ENCODE results near the gene NEU1. TPM values are rescaled to one million over a fixed set of nuclear protein-coding genes. Genes with fewer than 3 reads are reported as not detected.
"Not testable (repeated sequence)": the region's sequence is repeated elsewhere in the genome, so short reads cannot be mapped to it uniquely, and the experiment has no call there.

Gene NEU1
- total RNA-seq, 2 experiments from 2014 or later, result 12.4 to 12.9 TPM

DNA sequence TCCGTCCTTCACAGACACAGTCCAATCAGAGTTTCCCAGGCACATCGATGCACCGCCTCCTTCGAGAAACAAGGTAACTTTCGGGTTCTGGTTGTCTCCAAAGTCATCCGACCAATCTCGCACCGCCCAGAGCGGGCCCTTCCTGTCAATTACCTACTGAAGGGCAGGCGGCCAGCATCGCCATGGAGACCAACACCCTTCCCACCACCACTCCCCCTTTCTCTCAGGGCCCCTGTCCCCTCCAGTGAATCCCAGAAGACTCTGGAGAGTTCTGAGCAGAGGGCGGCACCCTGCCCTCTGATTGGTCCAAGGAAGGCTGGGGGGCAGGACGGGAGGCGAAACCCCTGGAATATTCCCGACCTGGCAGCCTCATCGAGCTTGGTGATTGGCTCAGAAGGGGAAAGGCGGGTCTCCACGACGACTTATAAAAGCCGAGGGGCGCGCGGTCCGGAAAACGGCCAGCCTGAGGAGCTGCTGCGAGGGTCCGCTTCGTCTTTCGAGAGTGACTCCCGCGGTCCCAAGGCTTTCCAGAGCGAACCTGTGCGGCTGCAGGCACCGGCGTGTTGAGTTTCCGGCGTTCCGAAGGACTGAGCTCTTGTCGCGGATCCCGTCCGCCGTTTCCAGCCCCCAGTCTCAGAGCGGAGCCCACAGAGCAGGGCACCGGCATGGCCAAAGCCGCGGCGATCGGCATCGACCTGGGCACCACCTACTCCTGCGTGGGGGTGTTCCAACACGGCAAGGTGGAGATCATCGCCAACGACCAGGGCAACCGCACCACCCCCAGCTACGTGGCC lies 35.1 kb downstream of the NEU1 start, which contains the start of gene HSPA1B:
Gene HSPA1B (plus strand): TSS at position 453 of the 794 bp plus-strand sequence. CDS start 213 bp downstream, at position 666.
- Mint-ChIP-seq H3K27me3 (peaks cover 28% of the 10 kb centered on the region), H3K4me1 (peaks cover 32% of the 10 kb centered on the region), H3K9me3 (no peaks in the 10 kb centered on the region), H3K27ac (peak within 1 kb of the TSS; percentile 90), H3K4me3 (peak within 1 kb of the TSS; percentile 80), H3K36me3 (peaks cover 6% of the 10 kb centered on the region)
- peak; percentile 92 for DNase-seq

DNA sequence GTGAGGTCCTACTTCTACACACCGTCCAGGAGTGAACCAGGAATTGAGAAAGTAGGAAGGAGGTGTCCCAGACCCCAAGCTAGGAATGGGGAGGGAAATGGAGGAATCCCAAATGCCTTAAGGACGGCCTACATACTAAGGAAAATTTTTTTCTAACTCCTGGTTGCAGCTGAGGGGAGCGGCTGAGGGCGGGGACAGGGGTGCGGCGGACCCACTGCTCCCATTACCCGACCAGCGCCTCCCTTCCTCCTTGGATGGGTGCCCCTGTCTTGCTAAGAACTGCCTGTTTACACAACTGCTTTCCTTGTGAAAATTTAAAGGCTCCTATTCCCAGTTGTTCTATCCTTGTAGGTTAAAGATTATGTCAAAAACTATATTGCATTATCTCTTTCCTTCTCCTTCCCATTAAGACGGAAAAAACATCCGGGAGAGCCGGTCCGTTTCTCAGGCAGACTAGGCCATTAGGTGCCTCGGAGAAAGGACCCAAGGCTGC lies 35.8 kb downstream of the NEU1 start:
- H3K27me3 Mint-ChIP-seq, result peaks cover 28% of the 10 kb centered on the region
- H3K4me1 Mint-ChIP-seq, result peaks cover 37% of the 10 kb centered on the region
- DNase-seq, result no peak

DNA sequence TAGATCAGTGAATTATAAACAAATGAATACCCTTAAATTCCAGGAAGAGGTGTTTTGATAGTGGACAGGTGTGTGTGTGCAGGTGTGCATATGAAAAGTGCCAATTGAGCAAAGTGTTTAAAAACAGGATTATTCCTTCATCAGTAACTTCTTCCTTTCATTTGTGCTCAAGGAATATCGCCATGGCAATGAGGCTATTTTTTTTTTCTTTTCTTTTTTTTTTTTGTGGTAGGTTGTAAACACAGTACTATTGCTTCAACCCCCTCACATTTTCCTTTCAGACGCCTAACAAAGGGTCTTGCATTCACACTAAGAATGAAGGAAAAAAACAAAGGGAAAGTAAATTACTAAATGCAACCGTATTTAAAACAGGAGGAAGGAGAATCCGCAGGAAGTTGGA lies 37.1 kb downstream of the NEU1 start:
- H3K4me3 Mint-ChIP-seq, result peak overlapping the region; percentile 14
- no peaks in the 10 kb centered on the region for H3K9me3 Mint-ChIP-seq
- peaks cover 4% of the 10 kb centered on the region for H3K36me3 Mint-ChIP-seq
- peak overlapping the region; percentile 38 for H3K27ac Mint-ChIP-seq
- H3K27me3 Mint-ChIP-seq, result peaks cover 28% of the 10 kb centered on the region
- H3K4me1 Mint-ChIP-seq, result peaks cover 38% of the 10 kb centered on the region
- DNase-seq, result no peak

More for the DNA sequence above, 35.8 kb downstream of the NEU1 start:
- no peaks in the 10 kb centered on the region for H3K9me3 Mint-ChIP-seq
- peak overlapping the region; percentile 80 for H3K4me3 Mint-ChIP-seq
- H3K27ac Mint-ChIP-seq, result peak overlapping the region; percentile 90
- H3K36me3 Mint-ChIP-seq, result peaks cover 6% of the 10 kb centered on the region

DNA sequence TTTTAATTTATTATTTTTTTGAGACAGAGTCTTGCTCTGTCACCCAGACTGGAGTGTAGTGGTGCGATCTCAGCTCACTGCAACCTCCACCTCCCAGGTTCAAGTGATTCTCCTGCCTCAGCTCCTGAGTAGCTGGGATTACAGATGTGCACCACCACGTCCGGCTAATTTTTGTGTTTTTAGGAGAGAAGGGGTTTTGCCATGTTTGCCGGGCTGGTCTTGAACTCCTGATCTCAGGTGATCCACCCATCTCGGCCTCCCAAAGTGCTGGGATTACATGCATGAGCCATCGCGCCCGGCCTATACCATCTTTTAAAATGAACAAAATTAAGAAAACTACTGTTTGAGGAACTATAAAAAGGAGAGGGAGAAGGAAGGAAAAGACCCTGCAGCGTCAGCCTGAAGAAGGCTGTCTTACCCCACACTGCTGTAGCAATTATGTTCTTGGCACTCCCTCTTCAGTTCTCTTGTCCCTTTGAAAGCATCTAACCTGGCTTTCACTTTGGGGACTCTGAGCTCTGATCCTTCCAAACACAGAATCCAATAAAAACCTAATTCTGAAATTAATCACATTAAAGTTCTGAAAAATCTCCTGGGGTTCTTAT lies 38.9 kb downstream of the NEU1 start:
- not testable (repeated sequence) for DNase-seq, H3K9me3 Mint-ChIP-seq, H3K27ac Mint-ChIP-seq, H3K36me3 Mint-ChIP-seq, H3K4me3 Mint-ChIP-seq
- Mint-ChIP-seq H3K27me3 (peaks cover 28% of the 10 kb centered on the region), H3K4me1 (peaks cover 34% of the 10 kb centered on the region)

DNA sequence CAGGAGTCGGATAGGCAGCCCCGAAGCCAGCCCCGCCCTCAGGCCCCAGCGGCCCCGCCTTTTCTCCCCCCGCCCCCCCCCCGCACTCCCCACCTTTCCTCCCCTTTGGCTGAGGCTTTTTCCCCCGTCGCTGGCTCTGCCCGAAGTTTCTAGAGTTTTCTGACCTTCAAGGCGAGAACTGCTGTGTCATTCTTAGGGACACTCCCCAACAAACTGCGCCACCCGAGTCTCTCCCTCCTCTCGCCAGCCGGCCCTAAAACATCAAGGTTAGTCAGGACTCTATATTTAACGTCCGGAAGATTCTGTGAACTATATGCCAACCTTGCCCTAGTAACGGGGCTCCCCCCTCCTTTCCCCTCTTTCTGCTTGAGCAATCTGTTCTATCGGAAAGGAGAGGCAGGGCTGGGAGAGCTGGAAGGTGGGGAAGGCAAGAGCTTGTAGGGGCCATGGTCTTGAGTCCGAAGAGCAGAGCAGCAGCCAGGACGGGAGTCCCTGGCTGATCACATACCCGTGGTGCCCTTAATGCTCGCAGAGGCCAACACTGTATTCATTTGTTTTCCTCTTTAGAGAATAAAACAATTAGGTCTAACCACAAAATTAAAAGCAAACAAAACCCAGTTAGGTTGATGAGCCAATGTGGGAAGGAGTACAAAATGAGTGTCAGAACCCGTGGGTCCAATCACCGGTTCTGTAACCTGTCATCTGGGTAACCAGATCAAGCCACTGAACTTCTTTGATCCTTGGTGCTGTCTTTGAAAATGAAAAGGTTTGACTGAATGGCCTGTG lies 40.4 kb downstream of the NEU1 start:
- H3K9me3 Mint-ChIP-seq, result no peaks in the 10 kb centered on the region
- no peaks in the 10 kb centered on the region for H3K36me3 Mint-ChIP-seq
- peaks cover 46% of the 10 kb centered on the region for H3K4me1 Mint-ChIP-seq
- H3K4me3 Mint-ChIP-seq, result peak overlapping the region; percentile 98
- peak overlapping the region; percentile 94 for H3K27ac Mint-ChIP-seq
- peak; percentile 44 for DNase-seq
- peaks cover 27% of the 10 kb centered on the region for H3K27me3 Mint-ChIP-seq

DNA sequence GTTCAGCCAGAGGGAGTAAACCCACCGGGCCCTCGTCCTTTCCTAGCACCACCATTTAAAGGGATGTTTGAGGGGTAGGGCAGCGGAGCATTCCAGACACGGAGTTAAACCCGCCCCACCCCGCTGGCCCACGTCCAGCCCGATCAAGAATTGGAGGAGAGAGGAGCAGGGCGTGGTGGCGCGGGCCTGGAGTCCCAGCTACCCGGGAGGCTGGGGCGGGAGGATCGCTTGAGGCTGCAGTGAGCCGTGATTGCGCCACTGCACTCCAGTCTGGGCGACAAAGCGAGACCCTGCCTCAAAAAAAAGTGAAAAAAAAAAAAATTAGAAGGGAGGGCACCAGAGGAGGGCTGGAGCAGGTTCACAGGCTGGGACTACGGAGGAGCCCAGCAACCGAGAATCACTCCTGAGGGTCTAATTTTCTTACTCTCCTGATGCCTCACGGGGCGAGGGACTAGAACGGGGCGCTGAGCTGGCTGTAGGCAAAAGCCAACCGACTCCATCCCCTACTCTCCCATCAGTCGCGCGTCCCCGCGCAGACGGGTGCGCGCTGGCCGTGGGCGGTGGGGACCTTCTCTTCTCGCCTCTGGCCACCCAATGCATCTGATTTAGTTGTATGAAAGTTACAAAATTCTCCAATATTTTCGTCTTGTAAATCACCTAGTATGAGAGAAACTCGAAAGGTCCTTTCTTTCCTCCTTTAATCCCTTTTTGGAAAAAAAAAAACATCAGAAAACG lies 41.2 kb downstream of the NEU1 start:
- H3K27ac Mint-ChIP-seq, result peak overlapping the region; percentile 94
- peaks cover 40% of the 10 kb centered on the region for H3K4me1 Mint-ChIP-seq
- peak; percentile 71 for DNase-seq
- H3K27me3 Mint-ChIP-seq, result peaks cover 23% of the 10 kb centered on the region
- H3K9me3 Mint-ChIP-seq, result no peaks in the 10 kb centered on the region
- H3K4me3 Mint-ChIP-seq, result peak overlapping the region; percentile 98
- no peaks in the 10 kb centered on the region for H3K36me3 Mint-ChIP-seq

DNA sequence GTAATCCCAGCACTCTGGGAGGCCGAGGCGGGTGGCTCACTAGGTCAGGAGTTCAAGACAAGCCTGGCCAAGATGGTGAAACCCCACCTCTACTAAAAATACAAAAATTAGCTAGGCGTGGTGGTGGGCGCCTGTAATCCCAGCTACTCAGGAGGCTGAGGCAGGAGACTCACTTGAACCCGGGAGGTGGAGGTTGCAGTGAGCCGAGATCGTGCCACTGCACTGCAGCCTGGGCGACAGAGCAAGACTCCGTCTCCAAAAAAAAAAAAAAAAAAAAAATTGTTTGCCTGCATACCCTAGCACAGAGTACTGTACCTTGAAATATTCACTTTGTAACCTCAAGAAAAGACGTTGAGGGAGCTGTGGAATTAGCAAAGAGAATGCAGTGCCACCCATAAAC lies 42.2 kb downstream of the NEU1 start:
- H3K36me3 Mint-ChIP-seq, DNase-seq, H3K9me3 Mint-ChIP-seq, H3K27ac Mint-ChIP-seq, H3K4me3 Mint-ChIP-seq: not testable (repeated sequence)
- Mint-ChIP-seq H3K4me1 (peaks cover 35% of the 10 kb centered on the region), H3K27me3 (peaks cover 14% of the 10 kb centered on the region)

DNA sequence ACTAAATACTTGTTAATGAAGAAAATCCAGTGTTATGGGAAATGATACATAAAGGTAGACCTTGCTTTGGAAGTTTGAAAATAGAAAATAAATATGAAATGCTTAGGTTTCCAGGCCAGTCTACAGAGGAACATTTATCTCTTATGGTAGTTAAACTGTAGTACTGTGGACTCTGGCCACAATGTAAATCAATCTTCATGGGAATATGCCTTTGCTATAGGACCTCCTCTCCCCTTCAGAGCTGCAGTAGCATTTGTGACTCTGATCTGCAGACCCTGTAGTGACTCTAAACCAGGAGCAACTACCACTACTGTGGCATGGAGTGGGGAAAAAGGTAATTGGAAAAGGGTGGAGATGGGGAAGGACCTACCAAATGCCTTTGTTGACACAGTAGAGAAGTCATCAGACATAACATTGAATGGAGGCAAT lies 42.7 kb downstream of the NEU1 start:
- Mint-ChIP-seq H3K27me3 (peaks cover 8% of the 10 kb centered on the region), H3K4me1 (peaks cover 33% of the 10 kb centered on the region), H3K27ac (no peak overlapping the region), H3K9me3 (no peaks in the 10 kb centered on the region), H3K4me3 (no peak overlapping the region), H3K36me3 (no peaks in the 10 kb centered on the region)
- no peak for DNase-seq

DNA sequence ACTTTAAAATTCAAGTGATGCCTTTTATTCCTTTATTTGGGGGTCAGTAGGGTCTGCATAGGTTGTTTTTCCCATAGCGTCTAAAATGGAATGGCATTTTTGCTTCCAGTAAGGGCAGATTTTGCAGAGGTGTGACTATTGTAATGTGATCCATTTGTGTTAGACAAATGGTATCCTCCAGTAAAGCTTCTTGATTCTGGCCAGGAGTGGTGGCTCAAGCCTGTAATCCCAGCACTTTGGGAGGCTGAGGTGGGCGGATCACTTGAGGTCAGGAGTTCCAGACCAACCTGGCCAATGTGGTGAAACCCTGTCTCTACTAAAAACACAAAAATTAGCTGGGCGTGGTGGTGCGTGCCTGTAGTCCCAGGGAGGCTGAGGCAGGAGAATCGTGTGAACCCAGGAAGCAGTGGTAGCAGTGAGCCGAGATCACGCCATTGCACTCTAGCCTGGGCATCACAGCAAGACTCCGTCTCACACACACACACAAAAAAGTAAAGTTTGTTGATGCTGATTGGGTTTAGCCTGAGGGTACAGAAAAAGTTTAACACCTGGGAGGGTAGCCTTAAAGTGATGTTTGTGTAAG lies 44.6 kb downstream of the NEU1 start:
- peak overlapping the region; percentile 79 for H3K4me3 Mint-ChIP-seq
- peak overlapping the region; percentile 77 for H3K27ac Mint-ChIP-seq
- not testable (repeated sequence) for H3K9me3 Mint-ChIP-seq, H3K27me3 Mint-ChIP-seq, DNase-seq, H3K36me3 Mint-ChIP-seq
- H3K4me1 Mint-ChIP-seq, result peaks cover 46% of the 10 kb centered on the region

DNA sequence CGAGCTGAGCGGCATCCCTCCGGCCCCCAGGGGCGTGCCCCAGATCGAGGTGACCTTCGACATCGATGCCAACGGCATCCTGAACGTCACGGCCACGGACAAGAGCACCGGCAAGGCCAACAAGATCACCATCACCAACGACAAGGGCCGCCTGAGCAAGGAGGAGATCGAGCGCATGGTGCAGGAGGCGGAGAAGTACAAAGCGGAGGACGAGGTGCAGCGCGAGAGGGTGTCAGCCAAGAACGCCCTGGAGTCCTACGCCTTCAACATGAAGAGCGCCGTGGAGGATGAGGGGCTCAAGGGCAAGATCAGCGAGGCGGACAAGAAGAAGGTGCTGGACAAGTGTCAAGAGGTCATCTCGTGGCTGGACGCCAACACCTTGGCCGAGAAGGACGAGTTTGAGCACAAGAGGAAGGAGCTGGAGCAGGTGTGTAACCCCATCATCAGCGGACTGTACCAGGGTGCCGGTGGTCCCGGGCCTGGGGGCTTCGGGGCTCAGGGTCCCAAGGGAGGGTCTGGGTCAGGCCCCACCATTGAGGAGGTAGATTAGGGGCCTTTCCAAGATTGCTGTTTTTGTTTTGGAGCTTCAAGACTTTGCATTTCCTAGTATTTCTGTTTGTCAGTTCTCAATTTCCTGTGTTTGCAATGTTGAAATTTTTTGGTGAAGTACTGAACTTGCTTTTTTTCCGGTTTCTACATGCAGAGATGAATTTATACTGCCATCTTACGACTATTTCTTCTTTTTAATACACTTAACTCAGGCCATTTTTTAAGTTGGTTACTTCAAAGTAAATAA lies 45.3 kb downstream of the NEU1 start:
- not testable (repeated sequence) for H3K9me3 Mint-ChIP-seq, H3K36me3 Mint-ChIP-seq, H3K27me3 Mint-ChIP-seq, DNase-seq
- peak overlapping the region; percentile 77 for H3K27ac Mint-ChIP-seq
- H3K4me3 Mint-ChIP-seq, result peak overlapping the region; percentile 79
- peaks cover 45% of the 10 kb centered on the region for H3K4me1 Mint-ChIP-seq

DNA sequence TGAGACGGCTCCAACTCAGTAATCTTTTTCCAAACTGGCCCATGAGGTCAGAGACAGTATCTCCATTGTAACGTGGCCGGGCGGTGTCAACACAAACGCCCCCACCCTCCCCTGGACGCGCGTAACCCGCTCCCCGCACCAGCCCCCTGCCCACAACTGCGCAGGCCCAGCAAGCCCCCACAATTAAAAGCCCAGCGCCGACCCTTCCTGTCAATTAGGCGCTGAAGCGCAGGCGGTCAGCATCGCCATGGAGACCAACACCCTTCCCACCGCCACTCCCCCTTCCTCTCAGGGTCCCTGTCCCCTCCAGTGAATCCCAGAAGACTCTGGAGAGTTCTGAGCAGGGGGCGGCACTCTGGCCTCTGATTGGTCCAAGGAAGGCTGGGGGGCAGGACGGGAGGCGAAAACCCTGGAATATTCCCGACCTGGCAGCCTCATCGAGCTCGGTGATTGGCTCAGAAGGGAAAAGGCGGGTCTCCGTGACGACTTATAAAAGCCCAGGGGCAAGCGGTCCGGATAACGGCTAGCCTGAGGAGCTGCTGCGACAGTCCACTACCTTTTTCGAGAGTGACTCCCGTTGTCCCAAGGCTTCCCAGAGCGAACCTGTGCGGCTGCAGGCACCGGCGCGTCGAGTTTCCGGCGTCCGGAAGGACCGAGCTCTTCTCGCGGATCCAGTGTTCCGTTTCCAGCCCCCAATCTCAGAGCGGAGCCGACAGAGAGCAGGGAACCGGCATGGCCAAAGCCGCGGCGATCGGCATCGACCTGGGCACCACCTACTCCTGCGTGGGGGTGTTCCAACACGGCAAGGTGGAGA lies 47.4 kb downstream of the NEU1 start, which contains the start of the genes HSPA1A and HSPA1L:
Gene HSPA1A (plus strand): TSS at position 519 of the 814 bp plus-strand sequence. CDS start 214 bp downstream, at position 733.
Gene HSPA1L (minus strand): TSS at position 259 of the 814 bp plus-strand sequence. CDS start 3,311 bp downstream, outside the sequence.
- Mint-ChIP-seq H3K4me3 (peak within 1 kb of the TSS; percentile 84), H3K27ac (peak within 1 kb of the TSS; percentile 84), H3K9me3 (no peaks in the 10 kb centered on the region), H3K36me3 (no peaks in the 10 kb centered on the region), H3K27me3 (no peaks in the 10 kb centered on the region), H3K4me1 (peaks cover 34% of the 10 kb centered on the region)
- DNase-seq, result peak; percentile 45

DNA sequence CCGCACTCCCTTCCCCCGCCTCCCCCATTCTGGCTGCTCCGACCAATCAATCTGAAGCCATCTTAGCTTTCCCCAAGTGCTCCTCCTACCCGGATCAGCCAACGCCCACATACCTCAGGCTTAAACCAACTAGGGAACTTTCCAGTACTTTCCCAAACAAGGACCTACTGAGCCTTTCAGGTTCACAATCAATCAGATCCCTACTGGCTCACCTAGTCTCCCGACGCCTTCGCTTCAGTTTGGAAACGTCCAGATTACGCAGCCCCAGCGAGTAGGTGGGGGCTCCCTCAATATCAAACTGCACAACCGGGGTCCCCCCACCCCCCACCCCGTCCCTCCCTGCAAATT lies 48.0 kb downstream of the NEU1 start:
- peaks cover 34% of the 10 kb centered on the region for H3K4me1 Mint-ChIP-seq
- peak overlapping the region; percentile 84 for H3K27ac Mint-ChIP-seq
- H3K36me3 Mint-ChIP-seq, result no peaks in the 10 kb centered on the region
- peak overlapping the region; percentile 84 for H3K4me3 Mint-ChIP-seq
- peak; percentile 67 for DNase-seq
- H3K9me3 Mint-ChIP-seq, result no peaks in the 10 kb centered on the region
- no peaks in the 10 kb centered on the region for H3K27me3 Mint-ChIP-seq

DNA sequence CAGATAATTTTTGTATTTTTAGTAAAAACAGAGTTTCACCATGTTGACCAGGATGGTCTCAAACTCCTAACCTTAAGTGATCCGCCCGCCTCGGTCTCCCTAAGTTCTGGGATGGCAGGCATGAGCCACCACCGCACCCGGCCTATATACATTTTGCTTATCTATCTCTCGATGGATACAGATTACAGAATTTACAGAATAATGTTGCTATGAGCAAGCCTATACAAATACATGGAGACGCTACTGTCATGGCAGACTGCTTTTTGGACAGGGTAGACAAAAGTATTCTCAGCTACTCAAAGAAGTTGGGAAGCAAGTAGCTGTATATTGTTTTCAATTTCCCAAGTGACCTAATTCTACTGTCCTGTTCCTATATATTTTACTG lies 49.2 kb downstream of the NEU1 start:
- H3K4me3 Mint-ChIP-seq, result no peak overlapping the region
- H3K36me3 Mint-ChIP-seq, result no peaks in the 10 kb centered on the region
- H3K9me3 Mint-ChIP-seq, result no peaks in the 10 kb centered on the region
- no peak for DNase-seq
- H3K4me1 Mint-ChIP-seq, result peaks cover 32% of the 10 kb centered on the region
- no peaks in the 10 kb centered on the region for H3K27me3 Mint-ChIP-seq
- no peak overlapping the region for H3K27ac Mint-ChIP-seq

Data from activated naive CD8-positive, alpha-beta T cell treated with anti-CD3 and anti-CD28 coated beads for 36 hours (primary cell).